Gastroesophageal sphincter (tissue), 3 donors: ENCODE data around the gene CACNA2D3.

Experiments
- EP300 ChIP-seq: sonication (generic); formaldehyde crosslinking; IDR thresholded peaks from one replicate; pipeline ENCODE4 v1.6.1; 2017; ENCODE audit warnings: antibody characterized with exemption, mild to moderate bottlenecking
- POLR2A ChIP-seq, 2 donors: fragments of 450-650 bp; IDR thresholded peaks; one replicate each; pipeline ENCODE4 v1.6.1; 2017; ENCODE audit warnings: antibody characterized with exemption in 2 of 2, mild to moderate bottlenecking in 2 of 2, moderate library complexity in 1 of 2
- POLR2AphosphoS5 ChIP-seq: sonication (generic); formaldehyde crosslinking; IDR thresholded peaks from one replicate; pipeline ENCODE4 v1.6.1; 2017; ENCODE audit warnings: antibody characterized with exemption
- TF ChIP-seq, protein P1 (sequence below), 4 experiments: fragments of 200-600 bp in 2 of 4; fragments of 450-650 bp in 2 of 4; sonication (generic) in 1 of 4; IDR thresholded peaks; one replicate each; pipeline ENCODE4 v1.5.1; 2017 to 2019; ENCODE audit warnings: antibody characterized with exemption in 4 of 4, mild to moderate bottlenecking in 2 of 4, moderate library complexity in 2 of 4

DNA sequence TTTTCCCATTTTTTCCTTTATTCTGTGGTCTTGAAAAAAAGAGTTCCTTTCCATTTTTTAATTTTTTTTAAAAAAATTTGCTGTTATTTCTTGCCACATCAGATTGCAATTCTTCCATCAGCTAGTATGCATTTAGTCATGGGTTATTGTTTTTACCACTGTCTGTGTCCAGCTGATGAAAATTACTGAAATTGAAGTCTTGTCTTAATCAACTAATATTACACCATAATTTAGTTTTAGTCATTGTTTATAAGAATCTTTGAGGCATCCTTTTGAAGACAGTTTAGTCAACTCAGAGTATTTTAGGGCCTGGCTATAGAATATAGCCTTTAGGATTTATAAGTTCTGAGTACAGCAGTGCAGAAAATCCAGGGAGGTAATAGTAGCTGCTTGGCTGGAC lies 633.4 kb downstream of the CACNA2D3 start:
- TF ChIP-seq, protein P1, sequence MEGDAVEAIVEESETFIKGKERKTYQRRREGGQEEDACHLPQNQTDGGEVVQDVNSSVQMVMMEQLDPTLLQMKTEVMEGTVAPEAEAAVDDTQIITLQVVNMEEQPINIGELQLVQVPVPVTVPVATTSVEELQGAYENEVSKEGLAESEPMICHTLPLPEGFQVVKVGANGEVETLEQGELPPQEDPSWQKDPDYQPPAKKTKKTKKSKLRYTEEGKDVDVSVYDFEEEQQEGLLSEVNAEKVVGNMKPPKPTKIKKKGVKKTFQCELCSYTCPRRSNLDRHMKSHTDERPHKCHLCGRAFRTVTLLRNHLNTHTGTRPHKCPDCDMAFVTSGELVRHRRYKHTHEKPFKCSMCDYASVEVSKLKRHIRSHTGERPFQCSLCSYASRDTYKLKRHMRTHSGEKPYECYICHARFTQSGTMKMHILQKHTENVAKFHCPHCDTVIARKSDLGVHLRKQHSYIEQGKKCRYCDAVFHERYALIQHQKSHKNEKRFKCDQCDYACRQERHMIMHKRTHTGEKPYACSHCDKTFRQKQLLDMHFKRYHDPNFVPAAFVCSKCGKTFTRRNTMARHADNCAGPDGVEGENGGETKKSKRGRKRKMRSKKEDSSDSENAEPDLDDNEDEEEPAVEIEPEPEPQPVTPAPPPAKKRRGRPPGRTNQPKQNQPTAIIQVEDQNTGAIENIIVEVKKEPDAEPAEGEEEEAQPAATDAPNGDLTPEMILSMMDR (IDR thresholded peaks at IDR 0.05): no peak
- TF ChIP-seq POLR2AphosphoS5 (no peak), POLR2A (IDR thresholded peaks at IDR 0.05) (no peak), EP300 (no peak)
